Islet precursor cell (in vitro differentiated cells): ENCODE measurements around the gene ADGRG3.

Experiments used
- DNase-seq: peaks from one replicate; pipeline ENCODE4 v3.0.0-alpha.2; 2018

ADGRG3 gene

GRCh38 chr16:57681950-57682728 lies 14.0 kb downstream of the ADGRG3 start:
- DNase-seq, result no peak

GRCh38 chr16:57682809-57683635 lies 14.9 kb downstream of the ADGRG3 start:
- DNase-seq, result no peak

DNA sequence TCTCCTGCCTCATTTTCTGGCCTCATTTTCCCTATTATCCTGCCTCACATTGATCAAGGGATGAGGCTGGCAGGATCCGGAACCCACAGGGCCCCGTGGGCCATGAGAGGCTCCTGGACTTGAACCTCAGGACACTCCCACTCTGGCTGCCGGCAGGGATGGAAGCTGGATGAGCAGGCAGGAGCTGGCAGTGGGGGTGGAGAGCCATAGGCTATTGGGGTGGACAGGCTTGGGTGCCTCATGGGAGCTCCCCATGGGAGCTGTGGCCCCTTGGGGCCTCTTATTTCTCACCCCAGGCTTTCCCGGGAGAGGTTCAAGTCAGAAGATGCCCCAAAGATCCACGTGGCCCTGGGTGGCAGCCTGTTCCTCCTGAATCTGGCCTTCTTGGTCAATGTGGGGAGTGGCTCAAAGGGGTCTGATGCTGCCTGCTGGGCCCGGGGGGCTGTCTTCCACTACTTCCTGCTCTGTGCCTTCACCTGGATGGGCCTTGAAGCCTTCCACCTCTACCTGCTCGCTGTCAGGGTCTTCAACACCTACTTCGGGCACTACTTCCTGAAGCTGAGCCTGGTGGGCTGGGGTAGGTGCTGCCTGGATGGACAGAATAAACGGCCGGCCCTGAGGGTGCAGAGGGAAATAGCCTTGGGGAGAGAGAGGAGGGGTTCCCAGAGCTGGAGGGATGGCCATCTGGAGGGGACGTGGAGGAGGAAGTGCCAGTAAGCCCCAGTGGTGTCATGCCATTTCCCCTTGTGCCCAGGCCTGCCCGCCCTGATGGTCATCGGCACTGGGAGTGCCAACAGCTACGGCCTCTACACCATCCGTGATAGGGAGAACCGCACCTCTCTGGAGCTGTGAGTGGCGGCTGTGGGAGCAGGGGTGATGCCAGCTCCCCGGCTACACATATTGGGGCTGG lies 15.8 kb downstream of the ADGRG3 start:
- DNase-seq, result no peak

DNA sequence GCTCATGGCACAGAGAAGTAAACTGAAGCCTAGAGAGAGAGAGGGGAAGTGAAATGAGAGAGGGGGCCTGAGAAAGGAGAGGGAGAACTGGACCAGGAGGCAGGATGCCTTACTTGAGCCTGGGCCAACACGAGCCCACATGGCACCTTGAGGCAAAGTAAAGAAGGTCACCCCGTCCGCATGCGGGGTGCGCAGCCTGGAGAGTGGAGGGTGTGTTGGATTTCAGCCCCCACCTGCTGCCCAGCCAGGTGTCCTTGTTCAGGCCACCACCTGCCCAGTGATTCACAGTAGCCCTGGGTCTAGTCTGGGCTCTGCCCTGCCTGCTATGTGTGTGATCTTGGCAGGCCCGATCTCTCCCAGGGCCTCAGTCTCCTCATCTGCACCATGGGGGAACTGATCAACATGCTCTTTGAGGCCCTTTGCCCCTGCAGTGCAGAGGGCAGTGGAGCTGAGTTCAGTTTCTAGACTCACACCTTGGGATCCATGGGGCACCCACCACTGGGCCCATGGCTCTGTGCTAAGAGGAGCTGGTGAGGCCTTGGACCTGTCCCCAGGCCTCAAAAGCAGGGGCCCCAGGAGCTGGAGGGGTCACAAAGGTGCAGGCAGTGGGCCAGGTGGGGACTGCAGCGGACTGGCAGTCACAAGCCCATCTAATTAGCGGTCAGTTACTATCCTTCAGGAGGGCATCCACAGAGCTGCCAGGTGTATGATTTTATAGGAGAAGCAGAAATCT lies 16.7 kb downstream of the ADGRG3 start:
- no peak for DNase-seq

- DNase-seq, result no peak
Observed at GRCh38 chr16:57685633-57686032, 17.5 kb downstream of the ADGRG3 start.

DNA sequence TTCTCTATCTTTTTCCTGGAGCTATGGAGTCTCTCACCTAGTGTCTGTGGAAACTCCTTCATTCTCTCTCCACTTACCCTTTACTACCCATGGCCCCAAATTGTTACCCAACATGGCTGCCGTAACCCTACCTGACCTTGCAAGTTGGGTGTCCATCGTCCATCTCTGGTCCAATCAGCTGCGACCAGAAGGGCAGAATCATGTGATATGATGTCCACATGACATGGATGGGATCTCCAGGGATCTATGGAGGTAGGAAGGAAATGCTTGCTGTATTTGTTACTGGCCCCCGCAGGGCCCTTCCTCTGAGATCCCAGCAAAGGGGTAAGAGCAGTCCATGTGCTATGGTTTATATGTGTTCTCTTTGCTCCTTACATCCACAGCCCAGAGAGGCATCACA lies 18.5 kb downstream of the ADGRG3 start:
- no peak for DNase-seq

DNA sequence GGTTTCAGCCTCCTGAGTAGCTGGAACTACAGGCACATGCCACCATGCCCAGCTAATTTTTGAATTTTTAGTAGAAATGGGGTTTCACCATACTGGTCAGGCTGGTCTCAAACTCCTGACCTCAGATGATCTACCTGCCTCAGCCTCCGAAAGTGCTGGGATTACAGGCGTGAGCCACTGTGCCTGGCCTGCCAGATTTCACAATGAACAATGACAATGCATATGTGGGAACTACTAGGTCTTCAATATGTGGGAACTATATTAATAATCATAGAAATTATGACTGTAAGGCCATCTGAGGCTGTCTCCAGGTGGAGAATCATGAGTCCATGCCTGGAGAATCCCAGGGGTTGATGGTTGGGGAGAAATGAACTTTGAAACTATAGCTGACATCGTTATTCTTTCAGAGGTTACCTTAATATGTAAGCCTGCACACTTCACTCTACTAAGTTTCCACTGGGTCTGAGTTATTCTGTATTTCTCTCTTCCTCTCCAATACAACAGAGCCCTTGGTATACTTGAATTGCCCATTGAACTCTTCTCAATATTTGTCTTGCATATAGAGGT lies 19.3 kb downstream of the ADGRG3 start:
- no peak for DNase-seq

DNA sequence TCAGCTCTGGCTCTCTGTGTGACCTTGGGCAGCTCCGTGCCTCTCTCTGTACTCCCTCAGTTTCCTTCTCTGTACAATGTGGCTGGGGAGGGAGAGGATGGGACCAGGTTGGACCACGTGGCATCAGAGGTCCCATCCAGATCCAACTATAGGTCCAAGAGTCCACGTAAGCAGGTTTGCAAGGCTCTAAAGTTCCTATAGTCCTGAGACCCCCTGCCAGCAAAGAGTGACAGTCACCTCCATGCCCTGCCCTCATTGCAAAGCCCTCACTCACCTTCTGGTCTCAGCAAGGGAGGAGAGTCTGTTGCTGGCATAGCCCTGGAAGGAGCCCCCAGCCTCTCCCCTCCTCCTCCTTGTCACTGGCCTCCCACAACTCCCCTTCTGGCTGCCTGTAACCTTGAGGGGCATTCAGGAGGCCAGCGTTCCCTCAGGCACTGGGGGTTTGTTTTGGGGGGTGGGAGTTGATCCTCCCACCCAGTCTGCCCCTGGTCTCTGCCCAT lies 20.4 kb downstream of the ADGRG3 start:
- DNase-seq, result no peak

GRCh38 chr16:57688987-57689761 lies 21.1 kb downstream of the ADGRG3 start:
- no peak for DNase-seq

DNA sequence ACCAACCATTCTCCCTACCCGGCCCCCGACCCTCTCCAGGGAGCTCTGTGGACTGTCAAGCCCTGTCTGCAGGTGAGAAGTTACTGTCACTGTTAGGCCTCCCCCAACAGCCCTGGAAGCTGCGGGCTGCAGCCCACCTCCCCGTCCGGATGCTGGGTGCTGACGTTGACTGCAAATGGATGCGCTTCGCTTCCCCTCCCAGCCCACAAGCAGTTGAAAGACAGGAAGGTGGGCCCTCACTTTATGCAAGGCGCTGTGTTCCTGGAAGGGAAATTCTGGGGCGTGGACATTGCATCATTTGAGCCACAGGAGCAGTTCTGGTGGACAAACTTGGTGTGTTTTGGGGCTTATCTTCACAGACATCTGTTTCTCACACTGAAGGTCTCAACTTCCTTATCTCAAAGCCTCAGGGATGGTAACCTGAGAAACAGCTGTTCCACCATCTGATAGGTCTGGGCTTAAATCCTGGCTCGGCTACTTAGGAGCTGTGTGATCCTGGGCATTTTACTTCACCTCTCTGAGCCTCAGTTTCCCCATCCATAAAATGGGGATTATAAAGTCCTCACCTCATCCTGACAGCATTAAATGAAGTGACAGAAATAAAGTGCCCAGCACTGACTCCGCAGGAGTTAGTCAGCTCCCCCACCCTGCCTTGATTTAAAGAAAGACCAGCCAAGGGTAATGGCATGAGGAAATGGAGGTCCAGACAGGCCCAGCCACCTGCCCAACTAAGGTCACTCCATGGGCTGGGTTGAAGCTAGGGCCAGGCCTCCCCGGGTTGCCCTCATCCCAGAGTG lies 21.9 kb downstream of the ADGRG3 start:
- DNase-seq, result no peak

DNA sequence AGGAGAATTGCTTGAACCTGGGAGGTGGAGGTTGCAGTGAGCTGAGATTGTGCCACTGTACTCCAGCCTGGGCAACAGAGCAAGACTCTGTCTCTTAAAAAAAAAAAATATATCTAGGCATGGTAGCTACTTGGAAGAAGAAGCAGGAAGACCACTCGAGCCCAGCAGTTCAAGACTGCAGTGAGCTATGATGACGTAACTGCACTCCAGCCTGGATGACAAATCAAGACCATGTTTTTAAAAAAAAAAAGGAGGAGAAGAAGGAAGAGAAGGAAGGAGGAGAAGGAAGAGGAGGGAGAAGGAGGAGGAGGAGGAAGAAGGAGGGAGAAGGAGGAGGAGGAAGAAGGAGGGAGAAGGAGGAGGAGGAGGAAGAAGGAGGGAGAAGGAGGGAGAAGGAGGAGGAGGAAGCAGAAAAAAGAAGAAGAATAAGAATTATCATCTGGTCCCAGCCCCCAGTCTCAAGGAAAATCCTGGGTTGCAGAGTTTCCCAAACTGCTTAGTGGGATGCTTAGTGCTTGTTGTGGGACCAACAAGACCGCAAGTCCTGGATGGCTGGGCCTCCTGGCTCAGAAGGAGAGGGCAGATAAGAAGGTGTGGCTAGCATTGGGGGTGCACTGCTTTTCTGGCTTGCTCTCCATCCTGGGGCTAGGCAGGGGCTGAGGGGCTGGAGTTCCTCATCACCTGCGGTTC lies 22.8 kb downstream of the ADGRG3 start:
- no peak for DNase-seq

DNA sequence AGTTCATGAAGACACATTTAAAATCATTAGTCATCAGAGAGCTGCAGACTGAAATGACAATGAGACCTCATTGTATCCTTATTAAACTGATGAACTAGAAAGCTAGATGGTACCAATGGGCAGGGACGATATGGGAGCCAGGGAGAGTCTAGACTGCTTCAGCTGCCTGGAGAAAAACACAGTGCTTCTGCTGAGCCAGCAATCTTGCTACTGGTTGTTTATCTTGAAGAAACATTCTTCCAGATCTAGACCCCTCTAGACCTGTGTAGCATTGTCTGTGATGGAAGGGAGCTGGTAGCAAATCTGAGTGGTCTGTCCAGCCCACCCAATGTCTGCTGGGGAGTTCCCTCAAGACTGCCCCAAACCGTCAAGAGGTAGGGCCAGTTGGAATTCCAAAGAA lies 24.5 kb downstream of the ADGRG3 start:
- no peak for DNase-seq

GRCh38 chr16:57693550-57693949 lies 25.4 kb downstream of the ADGRG3 start:
- DNase-seq, result no peak

DNA sequence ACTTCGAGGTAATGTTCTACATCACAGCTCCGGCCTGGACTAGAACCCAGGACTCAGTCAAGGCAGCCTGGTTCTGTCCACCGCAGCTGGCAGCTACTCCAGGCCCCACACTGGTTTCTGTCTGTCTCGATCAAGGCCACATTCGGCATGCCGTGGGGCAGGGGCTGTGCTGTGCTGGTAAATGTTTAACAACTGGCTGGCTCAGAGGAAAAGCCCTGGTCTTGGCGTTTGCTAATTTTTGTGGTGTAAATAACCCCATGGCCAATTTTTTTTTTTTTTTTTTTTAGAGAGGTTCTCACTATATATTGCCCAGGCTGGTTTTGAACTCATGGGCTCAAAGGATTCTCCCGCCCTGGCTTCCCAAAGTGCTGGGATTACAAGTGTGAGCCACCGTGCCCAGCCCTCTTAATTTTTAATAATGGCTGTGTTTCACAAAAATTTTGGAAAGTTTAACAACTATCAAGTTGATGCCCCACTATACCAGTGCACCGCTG lies 26.2 kb downstream of the ADGRG3 start:
- no peak for DNase-seq

GRCh38 chr16:57694725-57695679 lies 26.9 kb downstream of the ADGRG3 start, which contains the start of gene DRC7:
TSS of gene DRC7 (plus strand) at chr16:57694806. CDS start at chr16:57697950, 3,144 bp downstream.
- DNase-seq, result peak; percentile 83

GRCh38 chr16:57695680-57696069 lies 27.6 kb downstream of the ADGRG3 start:
- DNase-seq, result no peak

- no peak for DNase-seq
Observed at GRCh38 chr16:57696240-57696639, 28.1 kb downstream of the ADGRG3 start.
